ENCODE results near the gene RTP5.

The RTP5 gene

GRCh38 chr2:241835611-241836010, 33.9 kb upstream of the RTP5 start:
- ATAC-seq (replicated peaks) (no peak), DNase-seq (no peak)
- Mint-ChIP-seq H3K9me3 (no peaks in the 10 kb centered on the region), H3K4me1 (ENCODE audit: low read depth in 2 of 2) (peaks cover 12 to 14% of the 10 kb centered on the region in 2 donors), H3K36me3 (ENCODE audit: insufficient read depth) (peaks cover 3% of the 10 kb centered on the region), H3K4me3 (no peak overlapping the region), H3K27ac (peak overlapping the region in 1 of 2 donors; percentile 73), H3K27me3 (no peaks in the 10 kb centered on the region)

- H3K4me3 Mint-ChIP-seq: no peak overlapping the region
- H3K4me1 Mint-ChIP-seq (ENCODE audit: low read depth in 2 of 2): peaks cover 12 to 18% of the 10 kb centered on the region in 2 donors
- DNase-seq (no peak), ATAC-seq (replicated peaks) (no peak)
- H3K9me3 Mint-ChIP-seq: no peaks in the 10 kb centered on the region
- H3K27me3 Mint-ChIP-seq: no peaks in the 10 kb centered on the region
- H3K27ac Mint-ChIP-seq: peak overlapping the region in 1 of 2 donors; percentile 73
- peaks cover 2% of the 10 kb centered on the region for H3K36me3 Mint-ChIP-seq (ENCODE audit: insufficient read depth)
Observed at GRCh38 chr2:241836292-241836691, 33.2 kb upstream of the RTP5 start.

- ATAC-seq (replicated peaks): no peak
- Mint-ChIP-seq H3K36me3 (ENCODE audit: insufficient read depth) (peaks cover 3% of the 10 kb centered on the region), H3K9me3 (no peaks in the 10 kb centered on the region), H3K4me3 (no peak overlapping the region), H3K27ac (no peak overlapping the region), H3K4me1 (ENCODE audit: low read depth in 2 of 2) (peaks cover 13 to 19% of the 10 kb centered on the region in 2 donors), H3K27me3 (no peaks in the 10 kb centered on the region)
- no peak for DNase-seq
Observed at GRCh38 chr2:241837197-241837965, 32.1 kb upstream of the RTP5 start.

- Mint-ChIP-seq H3K36me3 (ENCODE audit: insufficient read depth) (peaks cover 19% of the 10 kb centered on the region), H3K27me3 (no peaks in the 10 kb centered on the region), H3K9me3 (no peaks in the 10 kb centered on the region), H3K4me3 (peak overlapping the region; percentile 44 to 94), H3K4me1 (ENCODE audit: low read depth in 2 of 2) (peaks cover 35 to 38% of the 10 kb centered on the region in 2 donors), H3K27ac (peak overlapping the region in 1 of 2 donors; percentile 95)
- DNase-seq: no peak
- no peak for ATAC-seq (replicated peaks)
Observed at GRCh38 chr2:241841181-241842066, 28.1 kb upstream of the RTP5 start.

GRCh38 chr2:241842067-241842415, 27.5 kb upstream of the RTP5 start:
- no peaks in the 10 kb centered on the region for H3K27me3 Mint-ChIP-seq
- peaks cover 38 to 41% of the 10 kb centered on the region in 2 donors for H3K4me1 Mint-ChIP-seq (ENCODE audit: low read depth in 2 of 2)
- no peak for DNase-seq
- no peaks in the 10 kb centered on the region for H3K9me3 Mint-ChIP-seq
- H3K4me3 Mint-ChIP-seq: peak overlapping the region; percentile 44 to 94
- ATAC-seq (replicated peaks): no peak
- peaks cover 19% of the 10 kb centered on the region for H3K36me3 Mint-ChIP-seq (ENCODE audit: insufficient read depth)
- H3K27ac Mint-ChIP-seq: peak overlapping the region; percentile 92 to 95

- DNase-seq (peak; percentile 58 to 69 (median 68)), ATAC-seq (replicated peaks) (peak; percentile 74)
- Mint-ChIP-seq H3K4me3 (peak overlapping the region; percentile 82 to 94), H3K27ac (peak overlapping the region; percentile 92 to 95), H3K27me3 (no peaks in the 10 kb centered on the region), H3K36me3 (ENCODE audit: insufficient read depth) (peaks cover 19% of the 10 kb centered on the region), H3K4me1 (ENCODE audit: low read depth in 2 of 2) (peaks cover 36 to 38% of the 10 kb centered on the region in 2 donors), H3K9me3 (no peaks in the 10 kb centered on the region)
Observed at GRCh38 chr2:241842620-241843211, 26.8 kb upstream of the RTP5 start.

GRCh38 chr2:241843321-241844065, 26.0 kb upstream of the RTP5 start:
- no peaks in the 10 kb centered on the region for H3K9me3 Mint-ChIP-seq

GRCh38 chr2:241844066-241844728, 25.3 kb upstream of the RTP5 start:
- ATAC-seq (replicated peaks): peak; percentile 72
- no peaks in the 10 kb centered on the region for H3K27me3 Mint-ChIP-seq
- peak overlapping the region; percentile 75 to 77 for H3K4me3 Mint-ChIP-seq
- H3K27ac Mint-ChIP-seq: peak overlapping the region; percentile 52 to 75
- DNase-seq: peak; percentile 65 to 73 (median 66)
- H3K9me3 Mint-ChIP-seq: no peaks in the 10 kb centered on the region
- peaks cover 19% of the 10 kb centered on the region for H3K36me3 Mint-ChIP-seq (ENCODE audit: insufficient read depth)
- H3K4me1 Mint-ChIP-seq (ENCODE audit: low read depth in 2 of 2): peaks cover 35 to 36% of the 10 kb centered on the region in 2 donors

More at GRCh38 chr2:241843321-241844065, 26.0 kb upstream of the RTP5 start:
- DNase-seq (no peak), ATAC-seq (replicated peaks) (peak; percentile 11)
- Mint-ChIP-seq H3K27me3 (no peaks in the 10 kb centered on the region), H3K36me3 (ENCODE audit: insufficient read depth) (peaks cover 19% of the 10 kb centered on the region), H3K4me1 (ENCODE audit: low read depth in 2 of 2) (peaks cover 36 to 38% of the 10 kb centered on the region in 2 donors), H3K4me3 (peak overlapping the region; percentile 82 to 94), H3K27ac (peak overlapping the region; percentile 92 to 95)

- Mint-ChIP-seq H3K4me3 (peak overlapping the region; percentile 75 to 77), H3K27ac (peak overlapping the region; percentile 75 to 86), H3K27me3 (no peaks in the 10 kb centered on the region), H3K4me1 (ENCODE audit: low read depth in 2 of 2) (peaks cover 35 to 36% of the 10 kb centered on the region in 2 donors), H3K9me3 (no peaks in the 10 kb centered on the region), H3K36me3 (ENCODE audit: insufficient read depth) (peaks cover 19% of the 10 kb centered on the region)
- DNase-seq (no peak), ATAC-seq (replicated peaks) (no peak)
Observed at GRCh38 chr2:241844831-241845578, 24.5 kb upstream of the RTP5 start.

GRCh38 chr2:241846406-241846805, 23.1 kb upstream of the RTP5 start:
- DNase-seq: no peak
- Mint-ChIP-seq H3K4me1 (ENCODE audit: low read depth in 2 of 2) (peaks cover 33 to 34% of the 10 kb centered on the region in 2 donors), H3K4me3 (peak overlapping the region; percentile 75 to 77)

GRCh38 chr2:241848761-241849615, 20.5 kb upstream of the RTP5 start:
- H3K36me3 Mint-ChIP-seq (ENCODE audit: insufficient read depth): peaks cover 21% of the 10 kb centered on the region
- no peak overlapping the region for H3K4me3 Mint-ChIP-seq
- no peak for ATAC-seq (replicated peaks)
- no peak for DNase-seq
- H3K27me3 Mint-ChIP-seq: no peaks in the 10 kb centered on the region
- H3K4me1 Mint-ChIP-seq (ENCODE audit: low read depth in 2 of 2): peaks cover 26 to 33% of the 10 kb centered on the region in 2 donors
- no peaks in the 10 kb centered on the region for H3K9me3 Mint-ChIP-seq
- H3K27ac Mint-ChIP-seq: no peak overlapping the region

More at GRCh38 chr2:241846406-241846805, 23.1 kb upstream of the RTP5 start:
- no peaks in the 10 kb centered on the region for H3K9me3 Mint-ChIP-seq
- peak overlapping the region in 1 of 2 donors; percentile 86 for H3K27ac Mint-ChIP-seq
- ATAC-seq (replicated peaks): no peak
- H3K27me3 Mint-ChIP-seq: no peaks in the 10 kb centered on the region
- peaks cover 19% of the 10 kb centered on the region for H3K36me3 Mint-ChIP-seq (ENCODE audit: insufficient read depth)
